Right renal pelvis (tissue), 4 donors: ENCODE data around the gene SSC4D. TPM values are rescaled to one million over a fixed set of nuclear protein-coding genes. Genes with fewer than 3 reads are reported as not detected.

ENCODE experiments used
- DNase-seq, 4 donors: peaks; one replicate each; pipeline ENCODE4 v3.0.0-alpha.2; 2013; ENCODE audit warnings: low read depth in 4 of 4, low spot score in 3 of 4, missing footprints in 1 of 4
- polyA plus RNA-seq, 4 donors: library from polyadenylated mRNA; unstranded; fragments of 120-200 nt; gene quantifications; one replicate each; pipeline ENCODE4 v1.2.1, GENCODE V29; 2013; ENCODE audit not compliant: insufficient read length in 4 of 4

SSC4D gene
- polyA plus RNA-seq, 4 donors, result 4.3 to 5.2 (median 4.5) TPM

DNA sequence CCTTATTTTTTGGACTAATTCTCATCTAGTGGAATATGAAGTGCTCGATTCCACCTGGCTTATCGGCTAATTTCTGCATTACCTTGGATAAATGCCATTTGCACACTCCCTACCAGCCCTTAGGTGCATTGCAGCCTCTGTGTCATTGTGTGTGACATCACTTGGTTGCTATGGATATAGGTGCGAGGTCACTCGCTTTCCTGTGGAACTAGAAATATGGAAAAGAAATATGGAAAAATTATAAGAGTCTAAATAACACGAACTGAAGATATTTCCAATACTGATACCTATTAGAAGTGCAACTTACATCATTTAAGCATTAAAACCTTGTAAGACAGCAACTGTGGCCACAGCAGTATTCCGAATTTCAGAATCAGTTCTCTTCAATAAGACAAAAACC lies 52.7 kb downstream of the SSC4D start:
- DNase-seq, result no peak

DNA sequence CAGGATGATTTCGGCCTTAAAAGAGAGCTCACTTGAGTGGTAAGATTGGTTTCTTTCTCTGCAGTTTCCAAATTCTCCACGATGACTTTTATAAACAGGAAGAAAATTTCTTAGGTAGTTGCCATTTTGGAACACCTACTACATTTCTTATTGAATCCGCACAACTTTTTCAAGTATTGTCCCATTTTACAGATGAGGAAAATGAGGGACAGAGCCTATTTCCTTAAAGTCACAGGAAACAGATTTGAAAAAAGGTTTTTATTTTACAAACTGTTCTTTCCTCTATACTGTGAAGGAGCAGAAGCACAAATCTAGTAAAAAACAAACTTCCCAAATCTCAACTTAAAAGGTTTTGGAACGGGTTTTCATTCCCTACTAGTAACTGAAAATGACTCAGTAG lies 53.4 kb downstream of the SSC4D start:
- no peak for DNase-seq

DNA sequence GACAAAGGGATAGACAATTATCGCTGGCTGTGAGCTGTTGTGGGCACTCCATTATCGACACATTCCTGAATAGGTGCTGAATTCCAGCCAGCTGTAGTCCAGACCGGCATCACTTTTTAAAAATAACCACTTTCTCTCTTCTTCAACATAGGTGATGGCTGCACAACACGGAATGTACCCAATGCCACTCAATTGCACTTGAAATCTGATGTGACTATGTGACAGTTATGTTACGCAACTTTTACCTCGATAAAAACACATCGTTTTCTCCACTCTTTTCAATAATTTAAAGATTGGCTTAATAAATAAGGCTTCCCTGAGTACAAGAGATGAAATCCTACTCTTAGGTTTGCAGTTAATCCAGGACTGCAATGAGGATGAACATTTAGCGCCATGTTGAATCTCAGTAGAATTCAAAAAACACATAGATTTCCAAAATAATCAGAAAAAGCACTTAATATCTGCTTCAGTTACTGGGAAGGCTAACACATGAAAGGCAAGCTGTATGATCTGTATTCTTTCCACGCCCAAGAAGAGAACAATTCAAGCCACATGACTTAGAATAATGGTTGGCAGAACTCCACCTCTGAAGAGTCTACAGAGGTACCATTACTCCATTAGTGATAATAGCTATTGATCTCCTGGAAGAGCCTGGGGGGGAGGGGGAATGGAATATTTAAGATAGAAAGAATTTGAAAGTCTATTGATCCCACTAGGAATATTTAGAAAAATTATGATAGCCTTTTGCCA lies 54.3 kb downstream of the SSC4D start:
- no peak for DNase-seq

DNA sequence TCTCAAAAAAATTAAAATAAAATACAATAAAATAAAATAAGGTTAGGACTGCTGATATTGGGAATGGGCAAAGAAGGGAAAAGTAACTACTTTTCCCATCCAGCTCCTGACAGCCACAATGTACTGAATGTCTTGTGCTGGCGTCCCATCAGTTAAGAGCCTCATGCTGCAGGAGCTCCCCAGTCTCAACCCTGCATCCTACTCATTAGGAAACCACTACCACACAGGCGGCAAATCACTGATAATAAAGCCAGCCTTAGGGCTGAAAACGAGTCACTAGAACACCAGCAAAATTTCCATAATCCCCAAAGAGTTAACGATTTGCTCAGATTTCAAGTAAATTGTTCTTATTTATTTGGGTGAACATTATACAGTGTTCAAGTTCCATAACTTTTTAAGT lies 55.0 kb downstream of the SSC4D start:
- DNase-seq, result no peak

DNA sequence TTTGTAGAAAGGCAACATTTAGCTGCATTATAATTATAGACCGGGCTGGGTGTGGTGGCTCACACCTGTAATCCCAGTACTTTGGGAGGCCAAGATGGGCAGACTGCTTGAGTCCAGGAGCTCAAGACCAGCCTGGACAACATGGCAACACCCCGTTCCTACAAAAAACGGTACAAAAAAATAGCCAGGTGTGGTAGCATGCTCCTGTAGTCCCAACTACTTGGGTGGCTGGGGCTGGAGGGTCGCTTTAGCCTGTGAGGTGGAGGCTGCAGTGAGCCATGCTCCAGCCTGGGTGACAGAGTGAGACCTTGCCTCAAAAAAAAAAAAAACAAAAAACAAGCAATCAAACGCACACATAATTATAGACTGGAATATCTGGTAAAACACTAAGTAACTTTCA lies 55.8 kb downstream of the SSC4D start:
- no peak for DNase-seq

DNA sequence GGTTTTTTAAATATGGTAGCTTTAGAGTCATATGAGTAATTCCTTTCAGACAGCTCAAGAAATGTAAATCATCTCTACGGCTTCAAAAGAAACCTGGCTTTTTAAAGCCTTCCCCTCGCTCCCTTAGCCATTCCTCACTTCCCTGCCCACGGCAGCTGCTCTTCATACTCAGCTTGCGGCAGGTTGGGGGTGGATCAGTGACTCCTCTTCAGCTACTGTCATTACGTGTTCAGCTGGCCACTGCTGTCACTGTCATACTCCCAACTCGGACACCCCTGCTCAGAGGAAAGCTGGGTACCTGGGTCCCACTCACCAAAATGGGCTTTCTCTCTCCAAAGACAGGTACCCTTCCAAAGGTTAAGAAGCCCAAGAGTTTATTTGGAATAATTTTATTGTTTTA lies 57.3 kb downstream of the SSC4D start:
- DNase-seq, result no peak

DNA sequence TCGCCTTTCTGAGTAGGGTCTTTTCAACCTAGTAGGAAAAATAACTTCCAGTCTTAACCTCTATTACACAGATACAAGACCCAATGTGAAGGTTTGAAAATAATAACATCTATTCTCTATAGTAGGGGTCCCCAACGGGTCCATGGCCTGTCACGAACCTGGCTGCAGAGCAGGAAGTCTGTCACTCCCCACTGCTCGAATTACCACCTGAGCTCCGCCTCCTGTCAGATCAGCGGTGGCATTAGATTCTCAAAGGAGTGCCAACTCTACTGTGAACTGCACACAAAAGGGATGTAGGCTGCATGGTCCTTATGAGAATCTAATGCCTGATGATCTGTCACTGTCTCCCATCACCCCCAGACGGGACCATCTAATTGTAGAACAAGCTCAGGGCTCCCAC lies 58.1 kb downstream of the SSC4D start:
- no peak for DNase-seq

DNA sequence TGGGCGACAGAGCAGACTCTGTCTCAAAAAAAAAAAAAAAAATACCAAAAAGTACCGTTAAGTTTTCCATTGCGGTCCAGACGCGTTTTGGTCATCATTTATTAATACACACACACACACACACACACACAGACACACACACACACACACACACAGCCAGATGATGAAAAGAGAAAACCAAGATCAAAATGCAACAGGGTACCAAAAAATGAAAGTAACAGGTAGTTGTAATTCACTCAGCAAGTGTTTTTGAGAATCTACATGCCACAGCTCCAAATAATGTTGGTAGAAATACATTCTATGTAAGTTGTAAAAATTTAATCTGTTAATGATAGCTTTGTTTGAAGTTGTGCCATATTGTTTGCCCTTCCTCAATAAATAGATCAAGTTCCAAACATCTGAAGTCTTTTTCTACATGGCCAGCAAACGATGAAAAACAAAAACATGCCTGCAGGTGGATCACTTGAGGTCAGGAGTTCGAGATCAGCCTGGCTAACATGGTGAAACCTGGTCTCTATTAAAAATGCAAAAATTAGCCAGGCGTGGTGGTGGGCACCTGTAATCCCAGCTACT lies 60.1 kb downstream of the SSC4D start:
- DNase-seq, result no peak

DNA sequence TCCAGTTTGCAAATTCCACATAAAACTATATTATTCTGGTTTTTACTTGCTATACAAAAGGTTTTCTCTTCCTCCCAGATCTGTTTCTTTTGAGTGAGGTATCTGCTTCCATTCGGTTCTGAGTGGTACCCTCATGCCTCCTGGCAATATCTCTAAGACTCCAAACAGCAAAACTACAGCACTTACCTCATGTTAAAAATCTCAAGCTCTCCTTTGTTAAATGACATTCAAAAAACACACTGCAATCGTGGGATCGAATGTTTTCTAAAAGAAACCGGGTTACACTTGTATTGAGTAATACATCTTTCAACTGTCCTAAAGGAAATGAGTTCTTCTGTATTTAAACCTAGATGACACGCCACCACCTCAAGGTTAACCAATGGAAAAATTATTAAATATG lies 61.8 kb downstream of the SSC4D start:
- DNase-seq, result no peak

DNA sequence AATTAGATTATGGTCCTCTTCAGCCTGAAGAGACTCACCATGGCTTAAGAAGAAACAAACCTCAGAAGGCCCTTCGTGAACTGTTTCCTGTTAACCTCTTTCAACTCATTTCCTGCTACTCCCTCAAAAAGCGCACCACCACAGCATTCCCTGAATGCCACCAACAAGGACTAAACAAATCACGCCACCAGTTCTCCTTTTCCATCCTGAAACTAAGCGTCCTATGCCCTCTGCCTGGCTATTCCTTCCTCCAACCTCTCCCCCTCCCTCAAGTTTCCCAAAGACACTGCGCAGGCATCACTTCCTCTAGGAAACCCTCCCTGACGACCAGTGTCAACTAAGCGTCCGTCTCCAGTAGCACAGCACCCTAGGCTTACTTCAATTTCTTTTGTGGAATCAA lies 62.7 kb downstream of the SSC4D start:
- no peak for DNase-seq

DNA sequence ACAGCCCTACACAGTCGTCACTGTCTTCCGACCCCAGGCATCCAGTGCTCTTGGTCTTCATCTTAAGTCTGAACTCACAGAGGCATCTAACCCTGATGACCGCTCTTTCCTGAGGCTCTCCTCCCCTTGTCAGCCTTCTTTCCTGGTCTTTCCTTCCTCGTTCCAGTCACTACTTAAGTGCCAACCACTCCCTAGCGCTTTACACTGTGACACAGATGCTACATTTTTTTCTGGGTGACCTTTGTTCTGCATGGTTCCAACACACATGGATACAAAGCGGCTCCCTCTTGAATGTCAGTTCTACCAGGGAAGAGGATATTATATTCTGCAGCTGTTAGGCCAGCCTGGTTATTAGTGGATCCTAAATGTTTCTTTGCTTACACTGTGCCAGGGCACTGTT lies 63.4 kb downstream of the SSC4D start:
- no peak for DNase-seq

DNA sequence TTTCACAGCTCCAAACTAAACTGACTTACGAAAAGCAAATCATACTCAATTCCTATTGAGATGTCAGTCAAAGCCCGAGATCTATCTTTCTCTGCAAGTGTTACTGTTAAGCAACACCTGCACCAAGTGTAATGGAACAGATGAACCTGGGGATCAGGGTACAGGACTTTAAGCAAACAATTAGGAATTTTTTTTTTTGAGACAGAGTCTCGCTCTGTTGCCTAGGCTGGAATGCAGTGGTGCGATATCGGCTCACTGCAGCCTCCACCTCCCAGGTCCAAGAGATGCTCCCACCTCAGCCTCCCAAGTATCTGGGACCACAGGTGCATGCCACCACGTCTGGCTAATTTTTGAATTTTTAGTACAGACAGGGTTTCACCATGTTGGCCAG lies 65.6 kb downstream of the SSC4D start:
- DNase-seq, result no peak

DNA sequence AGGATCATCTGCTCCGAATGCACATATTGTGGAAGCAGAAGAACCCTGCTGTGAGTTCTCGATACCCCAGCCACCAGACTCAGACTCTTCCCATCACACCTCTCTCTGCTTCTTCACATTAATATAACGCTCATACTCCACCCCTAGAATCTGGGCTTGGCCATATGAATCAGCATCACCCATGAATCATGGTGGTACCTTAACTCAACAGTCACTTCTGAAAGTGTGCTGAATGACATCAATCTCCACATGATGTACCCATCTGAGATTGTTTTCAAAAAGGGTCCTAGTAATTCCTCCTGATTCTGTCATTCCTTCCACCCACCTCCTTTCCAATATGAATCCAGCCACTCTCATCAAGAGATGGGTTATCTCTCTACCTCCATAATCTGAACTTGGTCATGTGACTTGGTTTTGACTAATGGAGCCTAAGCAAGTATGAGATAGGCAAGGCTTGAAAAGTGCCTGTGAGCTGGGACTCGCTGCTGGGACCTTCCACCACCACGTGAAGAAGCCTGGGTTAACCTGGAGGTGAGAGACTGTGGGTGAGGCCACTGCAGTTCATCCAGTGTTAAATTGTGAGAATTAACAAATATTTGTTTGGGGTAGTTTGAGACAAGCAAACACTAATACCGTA lies 66.1 kb downstream of the SSC4D start:
- DNase-seq, result no peak

DNA sequence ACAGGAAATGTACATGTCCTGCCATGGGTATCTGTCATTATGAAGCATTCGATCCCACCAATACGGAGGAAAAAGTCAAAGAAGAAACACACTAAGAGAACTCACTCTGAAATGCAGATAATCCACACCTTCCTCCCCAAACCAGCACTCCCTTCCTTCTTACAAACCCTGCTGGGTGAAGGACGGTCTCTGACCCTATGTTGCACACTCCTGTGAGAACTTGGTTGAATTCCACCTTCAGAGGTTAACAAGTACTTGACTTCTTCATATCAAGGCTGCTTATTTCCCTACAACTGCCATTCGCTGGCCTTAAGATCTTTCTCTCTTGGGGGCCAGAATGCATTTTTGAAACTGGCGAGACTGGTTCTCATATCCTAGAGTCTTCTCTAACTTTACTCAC lies 67.3 kb downstream of the SSC4D start:
- DNase-seq, result no peak

DNA sequence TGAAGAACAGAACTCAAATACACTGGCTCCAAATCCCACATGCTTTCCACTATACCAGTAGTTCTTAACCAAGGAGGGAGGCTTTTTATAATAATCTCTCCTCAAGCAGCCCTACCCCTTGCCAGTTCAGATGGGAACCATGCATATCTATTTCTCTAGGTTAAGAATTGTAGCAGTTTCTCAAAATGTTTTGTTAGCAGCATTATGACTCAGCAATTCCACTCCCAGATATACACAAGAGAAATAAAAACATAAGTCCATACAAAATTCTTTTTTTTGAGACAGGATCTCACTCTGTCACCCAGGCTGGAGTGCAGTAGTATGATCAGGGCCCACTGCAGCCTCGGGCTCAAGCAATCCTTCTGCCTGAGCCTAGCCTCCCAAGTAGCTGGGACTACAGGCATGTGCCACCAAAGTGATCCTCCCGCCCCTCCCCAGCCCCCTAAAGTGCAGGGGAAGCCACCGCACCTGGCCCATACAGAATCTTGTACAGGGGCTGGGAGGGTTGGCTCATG lies 68.8 kb downstream of the SSC4D start:
- no peak for DNase-seq

Other genes with a start within 250 kb of the SSC4D start
- 1 to 10 TPM in 3 of 4 donors, under 1 TPM in 1; 0.83 to 2.6 (median 1.9) TPM for gene SRRM3, start 207.8 kb downstream of the SSC4D start, polyA plus RNA-seq
- 100 to 1,000 TPM; 163 to 287 (median 192) TPM for gene HSPB1, start 107.0 kb downstream of the SSC4D start, polyA plus RNA-seq
- 100 to 1,000 TPM; 124 to 141 (median 137) TPM for gene YWHAG, start 50.7 kb downstream of the SSC4D start, polyA plus RNA-seq
- 10 to 100 TPM in 1 of 4 donors, 1 to 10 TPM in 3; 1.6 to 13.4 (median 2.4) TPM for gene ZP3, start 15.3 kb upstream of the SSC4D start, polyA plus RNA-seq
- 1 to 10 TPM; 6.5 to 9.4 (median 7.5) TPM for gene DTX2, start 52.0 kb upstream of the SSC4D start, polyA plus RNA-seq
- gene UPK3B, start 100.9 kb upstream of the SSC4D start, polyA plus RNA-seq, result 1 to 10 TPM in 3 of 4 donors, under 1 TPM in 1; 0.38 to 4.7 (median 3.2) TPM
- gene SPDYE16, start 133.6 kb upstream of the SSC4D start, polyA plus RNA-seq, result 1 to 10 TPM; 1.7 to 2.3 (median 1.9) TPM
- 10 to 100 TPM; 10.6 to 20.5 (median 13.2) TPM for gene POMZP3, start 217.6 kb upstream of the SSC4D start, polyA plus RNA-seq